Measurements from ENCODE around the gene ITPR3.

Gene ITPR3

GRCh38 chr6:33700391-33701050 lies 79.4 kb downstream of the ITPR3 start:
- DNase-seq (ENCODE audit: low read depth in 2 of 2), result peak; percentile 38 to 56

- no peak for DNase-seq (ENCODE audit: low read depth in 2 of 2)
Observed at GRCh38 chr6:33702345-33702977, 81.3 kb downstream of the ITPR3 start.

GRCh38 chr6:33704215-33705066 lies 83.3 kb downstream of the ITPR3 start:
- no peak for DNase-seq (ENCODE audit: low read depth in 2 of 2)

GRCh38 chr6:33705268-33705885 lies 84.3 kb downstream of the ITPR3 start:
- no peak for DNase-seq (ENCODE audit: low read depth in 2 of 2)

- no peak for DNase-seq (ENCODE audit: low read depth in 2 of 2)
Observed at GRCh38 chr6:33705955-33706725, 85.0 kb downstream of the ITPR3 start.

GRCh38 chr6:33707771-33708170 lies 86.6 kb downstream of the ITPR3 start:
- DNase-seq (ENCODE audit: low read depth in 2 of 2), result no peak

GRCh38 chr6:33708516-33709204 lies 87.5 kb downstream of the ITPR3 start:
- DNase-seq (ENCODE audit: low read depth in 2 of 2), result no peak

- no peak for DNase-seq (ENCODE audit: low read depth in 2 of 2)
Observed at GRCh38 chr6:33709605-33710295, 88.6 kb downstream of the ITPR3 start.

GRCh38 chr6:33710296-33711121 lies 89.4 kb downstream of the ITPR3 start:
- DNase-seq (ENCODE audit: low read depth in 2 of 2), result no peak

- DNase-seq (ENCODE audit: low read depth in 2 of 2), result peak; percentile 90 to 95
Observed at GRCh38 chr6:33711140-33712129, 90.3 kb downstream of the ITPR3 start, which contains the start of gene UQCC2. Gene UQCC2, minus strand, starts transcription at chr6:33711700. Its CDS starts 14 bp downstream, at chr6:33711686.

GRCh38 chr6:33712914-33713313 lies 91.8 kb downstream of the ITPR3 start:
- DNase-seq (ENCODE audit: low read depth in 2 of 2), result no peak

- DNase-seq (ENCODE audit: low read depth in 2 of 2), result no peak
Observed at GRCh38 chr6:33713786-33714185, 92.7 kb downstream of the ITPR3 start.

GRCh38 chr6:33714385-33715040 lies 93.4 kb downstream of the ITPR3 start:
- no peak for DNase-seq (ENCODE audit: low read depth in 2 of 2)

- no peak for DNase-seq (ENCODE audit: low read depth in 2 of 2)
Observed at GRCh38 chr6:33716379-33716778, 95.3 kb downstream of the ITPR3 start.

GRCh38 chr6:33716890-33717632 lies 95.9 kb downstream of the ITPR3 start:
- no peak for DNase-seq (ENCODE audit: low read depth in 2 of 2)

GRCh38 chr6:33717934-33718455 lies 96.9 kb downstream of the ITPR3 start:
- DNase-seq (ENCODE audit: low read depth in 2 of 2), result no peak
